HepG2 (cell line): ENCODE results near the gene TMEM86B. TPM values are rescaled to one million over a fixed set of nuclear protein-coding genes. Genes with fewer than 3 reads are reported as not detected.

Source experiments
- CBFB ChIP-seq: sonication (generic); formaldehyde crosslinking; IDR thresholded peaks from 2 replicates; pipeline ENCODE4 v1.4.0; 2020; ENCODE audit warnings: missing genetic modification reagents
- CCAR2 ChIP-seq: fragments of 200-400 bp; formaldehyde crosslinking; optimal IDR thresholded peaks from 2 replicates; pipeline ENCODE3; 2018; ENCODE audit warnings: low read depth, mild to moderate bottlenecking, low read length, moderate library complexity
- CEBPB ChIP-seq: IDR thresholded peaks from 2 replicates; pipeline ENCODE4 v1.6.1; 2011; ENCODE audit warnings: low read depth, low read length, improper control_type of control experiment, borderline replicate concordance
- FOSL2 ChIP-seq: sonication (generic); formaldehyde crosslinking; IDR thresholded peaks from 2 replicates; pipeline ENCODE4 v1.4.0; 2020; ENCODE audit warnings: missing genetic modification reagents
- FOXK2 ChIP-seq: fragments of 450-650 bp; IDR thresholded peaks from 2 replicates; pipeline ENCODE4 v1.6.1; 2016
- GATAD1 ChIP-seq: IDR thresholded peaks from 2 replicates; pipeline ENCODE4 v1.6.1; 2016; ENCODE audit warnings: missing genetic modification reagents, missing compliant biosample characterization
- GMEB1 ChIP-seq: sonication (generic); formaldehyde crosslinking; IDR thresholded peaks from 2 replicates; pipeline ENCODE4 v1.5.1; 2020; ENCODE audit warnings: missing genetic modification reagents, mild to moderate bottlenecking, borderline replicate concordance
- GPBP1L1 ChIP-seq: sonication (generic); formaldehyde crosslinking; IDR thresholded peaks from 2 replicates; pipeline ENCODE4 v1.5.0; 2020; ENCODE audit warnings: mild to moderate bottlenecking, missing genetic modification reagents
- NCOR1 ChIP-seq: fragments of 200-600 bp; sonication (generic); IDR thresholded peaks from 2 replicates; pipeline ENCODE4 v1.7.0; 2017; ENCODE audit warnings: antibody characterized with exemption, low read length, borderline replicate concordance
- NRL ChIP-seq: sonication (generic); formaldehyde crosslinking; IDR thresholded peaks from 2 replicates; pipeline ENCODE4 v1.5.0; 2020; ENCODE audit warnings: missing genetic modification reagents, mild to moderate bottlenecking, moderate library complexity, borderline replicate concordance
- PTBP1 ChIP-seq: fragments of 200-400 bp; formaldehyde crosslinking; IDR thresholded peaks from 2 replicates; pipeline ENCODE4 v1.6.1; 2018; ENCODE audit warnings: low read length, low read depth; ENCODE audit not compliant: poor library complexity, severe bottlenecking
- RORA ChIP-seq: sonication (generic); formaldehyde crosslinking; IDR thresholded peaks from 2 replicates; pipeline ENCODE4 v1.5.0; 2020; ENCODE audit warnings: mild to moderate bottlenecking, missing genetic modification reagents, moderate library complexity
- STAT5B ChIP-seq: sonication (generic); formaldehyde crosslinking; IDR thresholded peaks from 2 replicates; pipeline ENCODE4 v1.4.0; 2020; ENCODE audit warnings: missing genetic modification reagents
- ZBTB43 ChIP-seq: sonication (generic); formaldehyde crosslinking; conservative IDR thresholded peaks from 2 replicates; pipeline ENCODE4 v1.4.0; 2020; ENCODE audit warnings: missing genetic modification reagents
- ZHX1 ChIP-seq: sonication (generic); formaldehyde crosslinking; IDR thresholded peaks from 2 replicates; pipeline ENCODE4 v1.8.1; 2022; ENCODE audit warnings: low read depth, mild to moderate bottlenecking, missing genetic modification reagents
- ZNF101 ChIP-seq: sonication (generic); formaldehyde crosslinking; IDR thresholded peaks from 2 replicates; pipeline ENCODE4 v1.4.0; 2020; ENCODE audit warnings: mild to moderate bottlenecking, low read depth, missing genetic modification reagents, borderline replicate concordance
- ZNF180 ChIP-seq: sonication (generic); formaldehyde crosslinking; IDR thresholded peaks from 2 replicates; pipeline ENCODE4 v1.4.0; 2020; ENCODE audit warnings: low read depth, missing genetic modification reagents, borderline replicate concordance
- ZNF251 ChIP-seq: sonication (generic); formaldehyde crosslinking; IDR thresholded peaks from 2 replicates; pipeline ENCODE4 v1.9.0; 2021; ENCODE audit warnings: mild to moderate bottlenecking, missing genetic modification reagents
- ZNF317 ChIP-seq: sonication (generic); formaldehyde crosslinking; IDR thresholded peaks from 2 replicates; pipeline ENCODE4 v1.5.0; 2020; ENCODE audit warnings: mild to moderate bottlenecking, missing genetic modification reagents
- ZNF34 ChIP-seq: sonication (generic); formaldehyde crosslinking; IDR thresholded peaks from 2 replicates; pipeline ENCODE4 v1.4.0; 2020; ENCODE audit warnings: mild to moderate bottlenecking, missing genetic modification reagents, borderline replicate concordance
- ZNF572 ChIP-seq: sonication (generic); formaldehyde crosslinking; IDR thresholded peaks from 2 replicates; pipeline ENCODE4 v1.5.1; 2020; ENCODE audit warnings: mild to moderate bottlenecking, missing genetic modification reagents
- ZNF816 ChIP-seq: sonication (generic); formaldehyde crosslinking; IDR thresholded peaks from 2 replicates; pipeline ENCODE4 v1.8.0; 2022; ENCODE audit warnings: missing genetic modification reagents, mild to moderate bottlenecking, borderline replicate concordance
- polyA plus RNA-seq, 8 experiments: library from polyadenylated mRNA; depleted of rRNA in 3 of 8; stranded (reverse) in 7 of 8; unstranded in 1 of 8; fragments of >200 nt; fragmentation: Illumina TruSeq in 4 of 8; extraction: Trizol in 4 of 8; gene quantifications; 2 replicates each; pipeline versions ENCODE4 v1.2.1 to v1.2.3, GENCODE V29; 2011 to 2016; ENCODE audit warnings: low read depth in 4 of 8, missing spikeins in 1 of 8, mixed read lengths in 1 of 8; ENCODE audit not compliant: insufficient read depth in 1 of 8
- total RNA-seq, 5 experiments: library from RNA; depleted of rRNA; stranded (reverse); fragments of >200 nt; fragmentation: Illumina TruSeq; extraction: Trizol; gene quantifications; 2 replicates each; pipeline ENCODE4 v1.2.3, GENCODE V29; 2016; ENCODE audit warnings: low read depth in 1 of 5

The TMEM86B gene
- total and polyA plus RNA-seq, 2 of the 13 experiments (the other 11 are each of a cell fraction or from before 2014, with no cell fraction given): 7.7 to 9.6 TPM

- TF ChIP-seq CEBPB: no peak
- TF ChIP-seq GMEB1: peak; percentile 19; the same call in 1 of the 2 replicates
- TF ChIP-seq GATAD1 (CRISPR knock-in tag): no peak
- peak; percentile 77 for TF ChIP-seq FOXK2
- TF ChIP-seq ZNF572 (CRISPR knock-in tag): peak; percentile 30; the same call in 1 of the 2 replicates
- peak; percentile 88 for TF ChIP-seq FOSL2
- TF ChIP-seq CBFB: peak; percentile 7; the same call in 1 of the 2 replicates
- TF ChIP-seq ZNF180 (CRISPR knock-in tag): no peak
- TF ChIP-seq RORA (CRISPR knock-in tag): no peak
- TF ChIP-seq ZNF816 (CRISPR knock-in tag): peak; percentile 76; the same call in 1 of the 2 replicates
- TF ChIP-seq PTBP1: peak; percentile 53
- TF ChIP-seq CCAR2: no peak
- TF ChIP-seq NRL: peak; percentile 88; the same call in 1 of the 2 replicates
- no peak for TF ChIP-seq ZNF34 (CRISPR knock-in tag)
- peak; percentile 66; the same call in 1 of the 2 replicates for TF ChIP-seq ZNF317 (CRISPR knock-in tag)
- no peak for TF ChIP-seq ZNF101 (CRISPR knock-in tag)
- TF ChIP-seq ZBTB43: peak; percentile 57; the same call in 1 of the 2 replicates
- TF ChIP-seq NCOR1: no peak
- no peak for TF ChIP-seq STAT5B (CRISPR knock-in tag)
- TF ChIP-seq ZHX1 (CRISPR knock-in tag): no peak
- TF ChIP-seq ZNF251 (CRISPR knock-in tag): 0 out of 2 replicates have a peak, but pooled peaks have one; percentile 60
- no peak for TF ChIP-seq GPBP1L1
Observed at GRCh38 chr19:55209693-55210472, 18.7 kb downstream of the TMEM86B start (continued).
